ENCODE data around the gene RTP5.

- TF ChIP-seq CTCF (IDR thresholded peaks at IDR 0.05): no peak
- TF ChIP-seq POLR2A (IDR thresholded peaks at IDR 0.05): no peak
- no peak for TF ChIP-seq POLR2AphosphoS5 (IDR thresholded peaks at IDR 0.05)
Observed at GRCh38 chr2:241896746-241897201, 27.2 kb downstream of the RTP5 start.

All from breast epithelium (tissue), 3 donors.